HG02763 (cell line): ENCODE results near the gene FAM9A.

Experiments used
- ATAC-seq: cut with Tn5 transposase; IDR thresholded peaks from one replicate; pipeline ENCODE4 v1.9.1; 2021; ENCODE audit warnings: mild to moderate bottlenecking, moderate library complexity; ENCODE audit not compliant: unreplicated experiment

The FAM9A gene

GRCh38 chrX:8801041-8801599, at the start of gene FAM9A:
Gene FAM9A (minus strand): TSS chrX:8801383. CDS start chrX:8800171, 1,212 bp downstream.
- ATAC-seq, result no peak

DNA sequence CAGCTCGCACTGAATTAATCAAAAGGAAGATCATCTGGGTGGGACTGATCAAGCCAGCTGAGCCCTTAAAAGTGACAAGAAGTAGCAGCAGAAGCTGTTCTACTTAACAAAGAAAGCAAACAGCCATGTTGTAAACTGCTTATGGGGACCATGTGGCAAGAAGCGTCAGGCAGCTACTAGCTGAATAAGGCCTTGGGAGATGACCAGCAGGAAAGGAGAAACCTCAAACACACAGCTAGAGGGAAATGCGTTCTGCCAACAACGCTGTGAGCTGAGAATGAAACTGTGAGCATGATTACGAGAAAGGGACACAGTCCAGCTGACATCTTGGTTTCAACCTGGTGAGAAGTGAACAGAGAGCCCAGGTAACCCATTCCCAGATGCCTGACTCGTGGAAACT, 49.3 kb upstream of the FAM9A start:
- ATAC-seq, result no peak

DNA sequence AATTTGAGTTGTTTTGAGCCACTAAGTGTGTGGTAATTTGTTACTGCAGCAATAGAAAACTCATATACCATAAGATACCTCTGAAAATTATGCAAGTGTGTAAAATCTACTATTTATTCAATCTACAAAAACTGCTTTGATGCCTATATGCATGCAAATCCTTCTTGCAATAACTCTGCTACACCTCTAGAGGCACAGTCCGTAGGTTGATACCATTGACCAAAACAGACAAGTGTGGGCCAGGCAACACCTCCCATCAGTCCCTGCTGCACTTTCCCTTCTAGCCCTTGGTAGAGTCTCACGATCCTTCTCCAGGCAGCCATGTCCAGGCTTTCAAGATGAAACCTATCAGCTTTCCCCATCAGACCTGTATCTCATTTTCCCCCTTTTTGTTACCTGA, 48.8 kb upstream of the FAM9A start:
- ATAC-seq, result no peak

- no peak for ATAC-seq
Measured at GRCh38 chrX:8849458-8849857, 48.3 kb upstream of the FAM9A start.

GRCh38 chrX:8848911-8849310, 47.7 kb upstream of the FAM9A start:
- no peak for ATAC-seq

DNA sequence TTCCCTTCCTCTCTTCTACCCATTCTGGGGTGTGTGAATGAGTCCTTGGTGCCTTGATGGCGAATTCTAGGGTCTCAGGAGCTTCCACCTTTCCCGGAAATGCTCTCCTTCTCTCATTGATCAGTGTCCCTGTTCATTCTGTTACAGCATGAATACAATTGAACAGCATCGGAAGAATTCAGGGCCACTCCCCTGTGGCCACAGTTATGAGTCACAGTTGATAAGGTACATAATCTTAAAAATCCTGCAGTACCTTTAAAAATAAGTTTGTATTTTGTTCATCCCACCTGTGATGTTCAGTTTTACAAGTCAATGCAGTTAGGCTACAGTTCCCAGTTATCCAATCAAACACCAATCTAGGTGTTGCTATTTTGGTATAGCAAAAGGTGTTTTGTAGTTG, 47.3 kb upstream of the FAM9A start:
- ATAC-seq, result no peak

- ATAC-seq, result no peak
Measured at GRCh38 chrX:8847360-8847759, 46.2 kb upstream of the FAM9A start.

DNA sequence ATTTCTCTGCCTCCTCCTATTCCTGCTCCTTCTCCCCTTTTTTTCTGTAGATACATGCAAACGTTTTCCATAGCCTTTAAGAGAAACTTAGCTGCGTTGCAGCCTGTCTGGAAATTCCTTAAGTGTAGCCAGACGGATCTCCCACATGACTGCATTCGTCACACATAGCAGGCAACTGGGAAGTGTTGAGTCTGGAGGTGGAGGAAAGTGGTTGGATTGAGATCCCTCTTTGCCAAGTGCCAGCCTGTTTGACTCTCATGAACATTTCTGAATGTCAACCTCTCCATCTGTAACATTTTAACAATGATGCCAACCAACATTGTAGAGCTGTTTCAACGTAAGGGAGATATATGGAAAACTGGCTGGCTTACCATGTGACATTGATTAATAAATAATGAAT, 45.1 kb upstream of the FAM9A start:
- no peak for ATAC-seq

DNA sequence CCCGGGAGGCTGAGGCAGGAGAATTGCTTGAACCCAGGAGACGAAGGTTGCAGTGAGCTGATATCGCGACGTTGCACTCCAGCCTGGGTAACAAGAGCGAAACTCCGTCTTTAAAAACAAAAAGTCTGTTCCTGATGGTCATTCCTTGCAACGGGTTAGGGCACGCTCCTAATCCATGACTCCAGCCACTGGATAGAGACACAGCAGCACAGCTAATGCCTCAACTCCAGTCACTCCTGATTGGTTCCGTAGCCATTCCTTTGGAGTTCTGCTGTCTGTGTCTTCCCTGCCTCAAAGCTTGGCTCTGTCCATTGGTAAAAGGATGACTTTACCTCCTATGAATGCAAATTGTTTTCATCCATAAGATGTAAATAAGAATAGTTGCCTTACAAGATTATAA, 44.3 kb upstream of the FAM9A start:
- ATAC-seq, result no peak

DNA sequence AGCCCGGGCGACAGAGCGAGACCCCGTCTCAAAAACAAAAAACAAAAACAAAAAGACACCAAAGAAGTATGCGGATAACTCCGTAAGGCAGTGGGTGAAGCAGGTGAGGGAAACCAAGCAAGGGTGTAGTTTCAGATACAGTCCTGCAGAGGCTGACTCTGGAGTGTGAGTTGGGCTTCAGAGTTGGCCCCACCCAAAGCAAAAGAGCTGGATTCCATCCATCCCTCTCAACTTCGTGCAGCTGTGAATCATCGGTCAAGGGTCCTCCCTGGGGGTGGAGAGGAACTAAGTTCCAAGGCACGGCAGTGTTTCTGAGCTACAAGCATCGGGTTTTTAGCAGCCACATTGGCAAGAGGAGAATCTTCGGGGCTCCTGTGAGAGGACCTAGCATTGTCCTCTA, 43.9 kb upstream of the FAM9A start:
- ATAC-seq, result no peak

GRCh38 chrX:8844157-8844556, 43.0 kb upstream of the FAM9A start:
- no peak for ATAC-seq

DNA sequence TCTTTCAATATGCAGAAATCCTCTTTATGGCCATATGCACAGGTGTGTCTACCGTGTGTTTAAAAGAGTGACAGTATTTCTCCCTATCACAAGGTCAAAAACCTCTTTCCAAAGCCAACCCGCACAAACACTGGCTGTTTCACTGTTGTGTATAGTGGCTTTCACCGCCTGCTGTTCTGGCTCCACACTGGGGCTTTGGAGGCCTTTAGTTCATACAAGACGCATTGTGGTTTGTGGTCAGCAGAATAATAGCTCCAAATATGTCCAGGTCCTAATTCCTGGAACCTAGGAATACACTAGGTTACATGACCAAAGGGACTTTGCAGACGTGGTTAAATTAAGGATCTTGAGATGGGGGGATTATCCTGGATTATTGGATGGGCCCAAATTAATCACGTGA, 40.7 kb upstream of the FAM9A start:
- ATAC-seq, result no peak

GRCh38 chrX:8834392-8834791, 33.2 kb upstream of the FAM9A start:
- ATAC-seq, result no peak

GRCh38 chrX:8832582-8833378, 31.6 kb upstream of the FAM9A start:
- ATAC-seq, result no peak

GRCh38 chrX:8823698-8824097, 22.5 kb upstream of the FAM9A start:
- no peak for ATAC-seq

DNA sequence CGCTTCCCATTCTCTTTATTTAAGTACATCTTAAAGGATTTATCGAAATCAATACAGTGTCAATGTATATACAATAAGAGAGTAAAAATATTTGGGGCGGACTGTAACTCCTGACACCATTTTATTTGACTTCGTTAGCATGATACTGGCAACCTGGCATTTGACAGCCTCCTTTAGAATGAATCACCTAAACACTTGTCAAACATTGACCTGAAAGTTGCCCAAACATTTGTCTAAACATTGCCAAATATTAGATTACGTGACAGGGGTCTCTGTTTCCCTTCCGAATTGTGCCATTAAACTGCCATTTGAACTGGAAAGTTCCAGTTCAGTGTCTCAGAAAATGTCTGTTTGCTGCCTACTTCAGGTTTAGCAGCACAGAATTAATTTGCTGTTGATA, 20.8 kb upstream of the FAM9A start:
- ATAC-seq, result no peak

DNA sequence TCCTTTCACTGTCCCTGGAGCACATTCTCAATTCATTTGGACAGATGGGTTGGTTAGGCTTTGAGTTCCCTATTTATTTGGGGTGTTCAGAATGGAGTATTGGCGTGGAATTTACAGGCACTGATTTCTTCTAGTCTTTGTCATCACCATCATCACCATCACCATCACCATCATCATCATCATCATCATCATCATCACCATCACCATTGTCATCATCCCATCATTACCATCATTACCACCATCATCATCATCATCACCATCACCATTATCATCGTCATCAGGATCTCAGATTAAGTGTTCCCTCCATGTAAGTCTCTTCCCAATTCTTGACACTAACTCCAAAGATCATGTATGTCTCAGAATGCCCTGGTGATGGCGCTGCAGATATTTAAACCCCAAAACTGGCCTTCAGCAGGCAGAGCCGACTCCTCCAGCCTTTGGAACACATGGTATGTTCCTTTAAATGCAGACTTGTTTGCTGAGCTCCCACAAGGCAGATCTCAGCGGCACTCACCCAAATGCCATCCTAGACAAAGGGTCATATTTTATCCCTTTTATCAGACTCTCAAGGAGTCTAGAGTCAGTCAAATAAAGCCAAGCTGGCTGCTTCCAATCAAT, 19.8 kb upstream of the FAM9A start:
- no peak for ATAC-seq

GRCh38 chrX:8815460-8816065, 14.4 kb upstream of the FAM9A start:
- no peak for ATAC-seq

GRCh38 chrX:8813036-8813435, 11.9 kb upstream of the FAM9A start:
- ATAC-seq, result no peak

DNA sequence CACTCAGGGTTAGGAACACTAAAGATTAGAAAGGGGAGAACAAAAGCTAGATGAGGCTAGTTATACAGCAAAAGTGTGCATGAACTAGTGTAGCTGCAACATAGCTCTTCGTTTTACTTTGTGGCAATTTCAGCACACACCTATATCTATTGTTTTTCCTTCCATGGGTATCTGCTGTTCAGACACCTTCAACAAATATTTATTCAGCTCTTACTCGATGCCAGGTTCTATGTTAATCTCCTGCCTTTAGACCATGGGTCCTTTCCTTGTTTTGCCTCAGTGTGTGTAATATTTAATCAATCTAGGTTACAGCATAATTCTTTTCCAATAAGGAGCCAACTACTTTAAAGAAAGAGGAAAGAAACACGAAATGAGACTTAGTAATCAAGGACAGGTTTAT, 10.4 kb upstream of the FAM9A start:
- ATAC-seq, result no peak

GRCh38 chrX:8808661-8809060, 7.5 kb upstream of the FAM9A start:
- no peak for ATAC-seq

DNA sequence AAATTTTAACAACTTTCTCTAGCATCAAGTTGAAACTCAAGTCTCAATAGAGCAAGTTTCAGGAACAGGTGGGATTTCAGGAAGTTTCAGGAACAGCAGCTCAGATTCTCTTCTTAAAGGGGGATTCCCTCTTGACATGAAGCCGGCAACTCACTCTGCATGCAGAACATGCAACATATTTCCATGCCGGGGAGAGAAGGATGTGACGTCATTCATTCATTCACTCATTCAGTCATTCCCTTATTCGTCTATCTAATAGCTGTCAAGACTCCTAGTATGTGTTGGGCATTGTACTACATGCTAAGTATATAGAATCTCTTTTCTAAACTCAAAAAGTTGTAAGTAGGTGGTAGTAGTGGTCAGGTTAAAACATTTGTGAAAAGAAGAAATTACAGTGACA, 4.8 kb upstream of the FAM9A start:
- no peak for ATAC-seq
